Measurements from ENCODE around the gene SCPEP1. TPM values are rescaled to one million over a fixed set of nuclear protein-coding genes. Genes with fewer than 3 reads are reported as not detected.
"Not testable (repeated sequence)": the region's sequence is repeated elsewhere in the genome, so short reads cannot be mapped to it uniquely, and the experiment has no call there.

SCPEP1 gene
- total and polyA plus RNA-seq, 2 donors (not counting 1 experiment from before 2014, with no cell fraction given), result 84.7 to 101 TPM

DNA sequence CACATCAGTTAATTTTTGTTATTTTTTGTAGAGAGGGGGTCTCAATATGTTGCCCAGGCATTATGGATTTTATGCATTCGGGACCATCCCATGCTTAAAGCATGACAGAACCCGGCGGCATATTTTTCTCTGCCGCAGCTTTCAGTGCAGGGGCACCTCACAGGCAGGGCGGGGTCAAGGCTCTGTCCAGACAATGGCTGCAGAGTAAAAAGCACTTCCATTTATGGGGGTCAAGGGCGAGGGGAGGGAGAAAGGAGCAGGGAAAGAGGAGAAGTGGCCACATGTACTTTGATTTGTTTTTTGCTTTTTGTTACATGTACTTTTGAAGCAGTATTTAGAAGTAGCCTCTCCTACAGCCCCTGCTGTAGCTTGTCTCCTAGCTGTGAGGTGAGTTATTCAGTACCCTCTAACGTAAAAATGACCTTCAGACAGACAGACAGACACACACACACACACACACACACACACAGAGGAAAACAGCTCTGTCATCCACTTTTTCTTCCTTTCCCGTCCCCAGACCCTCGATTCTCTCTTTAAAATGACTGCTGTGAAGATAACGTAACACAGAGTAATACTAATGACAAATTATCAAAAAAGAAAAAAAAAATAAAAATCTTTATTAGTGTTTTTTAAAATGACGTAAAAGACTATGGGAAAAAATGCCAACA, 856 bp upstream of the SCPEP1 start:
- no peak for DNase-seq (ENCODE audit: low read depth in 2 of 2)
- H3K27ac ChIP-seq (ENCODE audit: insufficient read depth, low read length), result no peak overlapping the region
- H3K4me1 ChIP-seq (ENCODE audit: control insufficient read depth, extremely low read depth, insufficient read depth, low read length), result no peaks in the 10 kb centered on the region
- peak overlapping the region; percentile 79 for H3K4me2 ChIP-seq (ENCODE audit: extremely low read depth, insufficient read depth, low read length)
- TF ChIP-seq, protein P1, sequence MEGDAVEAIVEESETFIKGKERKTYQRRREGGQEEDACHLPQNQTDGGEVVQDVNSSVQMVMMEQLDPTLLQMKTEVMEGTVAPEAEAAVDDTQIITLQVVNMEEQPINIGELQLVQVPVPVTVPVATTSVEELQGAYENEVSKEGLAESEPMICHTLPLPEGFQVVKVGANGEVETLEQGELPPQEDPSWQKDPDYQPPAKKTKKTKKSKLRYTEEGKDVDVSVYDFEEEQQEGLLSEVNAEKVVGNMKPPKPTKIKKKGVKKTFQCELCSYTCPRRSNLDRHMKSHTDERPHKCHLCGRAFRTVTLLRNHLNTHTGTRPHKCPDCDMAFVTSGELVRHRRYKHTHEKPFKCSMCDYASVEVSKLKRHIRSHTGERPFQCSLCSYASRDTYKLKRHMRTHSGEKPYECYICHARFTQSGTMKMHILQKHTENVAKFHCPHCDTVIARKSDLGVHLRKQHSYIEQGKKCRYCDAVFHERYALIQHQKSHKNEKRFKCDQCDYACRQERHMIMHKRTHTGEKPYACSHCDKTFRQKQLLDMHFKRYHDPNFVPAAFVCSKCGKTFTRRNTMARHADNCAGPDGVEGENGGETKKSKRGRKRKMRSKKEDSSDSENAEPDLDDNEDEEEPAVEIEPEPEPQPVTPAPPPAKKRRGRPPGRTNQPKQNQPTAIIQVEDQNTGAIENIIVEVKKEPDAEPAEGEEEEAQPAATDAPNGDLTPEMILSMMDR (conservative IDR thresholded peaks at IDR 0.05 in 1 of 2, IDR thresholded peaks at IDR 0.05 in 1 of 2; ENCODE audit: low read depth in 1 of 2, low read length in 2 of 2), result no peak
- no peak for TF ChIP-seq EZH2 (IDR thresholded peaks at IDR 0.05; ENCODE audit: low read length, missing control alignments)
- H3K36me3 ChIP-seq (ENCODE audit: control insufficient read depth, insufficient read depth, low read length), result peaks cover 1% of the 10 kb centered on the region
- peak overlapping the region; percentile 50 for H2AFZ ChIP-seq (ENCODE audit: low read length)
- H3K27me3 ChIP-seq (ENCODE audit: control insufficient read depth, insufficient read depth, low read length), result peaks cover 5% of the 10 kb centered on the region
- no peaks in the 10 kb centered on the region for H3K79me2 ChIP-seq (ENCODE audit: control insufficient read depth, insufficient read depth, low read length)
- no peaks in the 10 kb centered on the region for H3K9me3 ChIP-seq (ENCODE audit: control insufficient read depth, insufficient read depth, low read depth, low read length)
- no peak overlapping the region for H3K9ac ChIP-seq (ENCODE audit: insufficient read depth, low read length)
- no peaks in the 10 kb centered on the region for H4K20me1 ChIP-seq (ENCODE audit: control insufficient read depth, extremely low read depth, insufficient read depth, low read length)
- H3K4me3 ChIP-seq (replicated peaks in 1 of 4; ENCODE audit: control extremely low read depth in 1 of 4, insufficient read depth in 1 of 4, low read depth in 3 of 4, low read length in 4 of 4), result peak overlapping the region; percentile 74 to 94 (median 78)

DNA sequence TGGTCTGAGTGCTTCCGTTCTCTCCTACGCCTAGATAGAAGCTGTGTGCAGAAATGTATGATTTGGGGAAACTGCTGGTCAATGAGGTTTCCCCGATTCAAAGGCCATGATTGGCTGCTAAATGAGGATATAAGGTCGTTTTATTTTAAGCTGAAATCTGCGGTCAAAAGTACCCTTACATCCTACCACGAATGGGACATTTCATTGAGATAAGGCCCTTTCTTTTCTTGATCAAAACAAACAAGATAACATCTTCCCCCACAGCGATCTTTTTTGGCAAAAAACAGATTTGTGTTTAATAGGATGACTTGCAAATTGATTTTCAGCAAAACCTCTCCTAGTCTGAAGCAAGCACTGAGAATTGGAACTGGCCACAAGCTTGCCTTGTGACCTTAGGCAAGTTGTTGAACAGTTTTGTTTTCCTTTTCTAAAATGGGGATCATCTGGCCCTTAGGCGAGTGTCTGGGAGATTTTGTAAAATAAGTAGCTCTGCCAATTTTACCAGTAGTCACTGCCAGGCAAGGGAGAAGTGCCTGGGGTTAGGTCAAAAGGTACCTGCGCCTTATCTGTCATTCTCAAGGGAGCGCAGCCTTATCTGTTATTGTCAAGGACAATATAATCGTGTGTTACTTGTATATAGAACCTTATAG, 635 bp downstream of the SCPEP1 start:
- Histone ChIP-seq H3K4me1 (ENCODE audit: control insufficient read depth, extremely low read depth, insufficient read depth, low read length) (no peaks in the 10 kb centered on the region), H3K27ac (ENCODE audit: insufficient read depth, low read length) (peak overlapping the region; percentile 55)

DNA sequence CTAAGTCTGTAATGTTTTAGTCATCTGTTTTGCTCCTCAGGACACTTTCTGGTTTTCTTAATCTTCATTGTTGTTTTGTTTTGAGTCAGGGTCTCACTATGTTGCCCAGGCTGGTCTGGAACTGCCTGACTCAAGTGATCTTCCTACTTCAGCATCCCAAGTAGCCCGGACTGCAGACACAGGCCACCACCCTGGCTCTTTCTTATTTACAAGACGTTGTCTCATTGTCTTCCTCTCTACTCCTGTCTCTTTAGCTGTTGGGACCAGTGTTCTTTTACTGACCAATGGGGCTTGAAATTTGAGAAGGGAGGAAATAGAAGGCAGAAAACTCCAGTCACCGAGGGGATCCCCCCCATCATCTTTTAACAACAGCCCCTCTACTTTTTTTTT, 1.2 kb downstream of the SCPEP1 start:
- H3K79me2 ChIP-seq (ENCODE audit: control insufficient read depth, insufficient read depth, low read length), result no peaks in the 10 kb centered on the region
- H3K4me1 ChIP-seq (ENCODE audit: control insufficient read depth, extremely low read depth, insufficient read depth, low read length), result no peaks in the 10 kb centered on the region
- no peak overlapping the region for H3K27ac ChIP-seq (ENCODE audit: insufficient read depth, low read length)
- H3K36me3 ChIP-seq (ENCODE audit: control insufficient read depth, insufficient read depth, low read length), result peaks cover 1% of the 10 kb centered on the region
- H3K9ac ChIP-seq (ENCODE audit: insufficient read depth, low read length), result no peak overlapping the region
- H3K27me3 ChIP-seq (ENCODE audit: control insufficient read depth, insufficient read depth, low read length), result peaks cover 5% of the 10 kb centered on the region
- peak overlapping the region in 2 of 4 experiments; percentile 82 to 91 for H3K4me3 ChIP-seq (replicated peaks in 1 of 4; ENCODE audit: control extremely low read depth in 1 of 4, insufficient read depth in 1 of 4, low read depth in 3 of 4, low read length in 4 of 4)
- no peaks in the 10 kb centered on the region for H3K9me3 ChIP-seq (ENCODE audit: control insufficient read depth, insufficient read depth, low read depth, low read length)
- DNase-seq (ENCODE audit: low read depth in 2 of 2), result no peak
- TF ChIP-seq, protein P1 (conservative IDR thresholded peaks at IDR 0.05 in 1 of 2, IDR thresholded peaks at IDR 0.05 in 1 of 2; ENCODE audit: low read depth in 1 of 2, low read length in 2 of 2), result no peak
- no peak for TF ChIP-seq EZH2 (IDR thresholded peaks at IDR 0.05; ENCODE audit: low read length, missing control alignments)
- no peak overlapping the region for H2AFZ ChIP-seq (ENCODE audit: low read length)
- H3K4me2 ChIP-seq (ENCODE audit: extremely low read depth, insufficient read depth, low read length), result peak overlapping the region; percentile 91
- H4K20me1 ChIP-seq (ENCODE audit: control insufficient read depth, extremely low read depth, insufficient read depth, low read length), result no peaks in the 10 kb centered on the region

More for the DNA sequence above, 635 bp downstream of the SCPEP1 start:
- H3K4me3 ChIP-seq (replicated peaks in 1 of 4; ENCODE audit: control extremely low read depth in 1 of 4, insufficient read depth in 1 of 4, low read depth in 3 of 4, low read length in 4 of 4), result peak overlapping the region; percentile 82 to 94 (median 88)
- peaks cover 5% of the 10 kb centered on the region for H3K27me3 ChIP-seq (ENCODE audit: control insufficient read depth, insufficient read depth, low read length)
- peak overlapping the region; percentile 97 for H2AFZ ChIP-seq (ENCODE audit: low read length)
- no peaks in the 10 kb centered on the region for H4K20me1 ChIP-seq (ENCODE audit: control insufficient read depth, extremely low read depth, insufficient read depth, low read length)
- H3K9ac ChIP-seq (ENCODE audit: insufficient read depth, low read length), result peak overlapping the region; percentile 57
- H3K4me2 ChIP-seq (ENCODE audit: extremely low read depth, insufficient read depth, low read length), result peak overlapping the region; percentile 91
- TF ChIP-seq EZH2 (IDR thresholded peaks at IDR 0.05; ENCODE audit: low read length, missing control alignments), result no peak
- TF ChIP-seq, protein P1 (conservative IDR thresholded peaks at IDR 0.05 in 1 of 2, IDR thresholded peaks at IDR 0.05 in 1 of 2; ENCODE audit: low read depth in 1 of 2, low read length in 2 of 2), result no peak
- no peaks in the 10 kb centered on the region for H3K9me3 ChIP-seq (ENCODE audit: control insufficient read depth, insufficient read depth, low read depth, low read length)
- H3K36me3 ChIP-seq (ENCODE audit: control insufficient read depth, insufficient read depth, low read length), result peaks cover 1% of the 10 kb centered on the region
- peak in 1 of 2 donors; percentile 37 for DNase-seq (ENCODE audit: low read depth in 2 of 2)
- no peaks in the 10 kb centered on the region for H3K79me2 ChIP-seq (ENCODE audit: control insufficient read depth, insufficient read depth, low read length)

DNA sequence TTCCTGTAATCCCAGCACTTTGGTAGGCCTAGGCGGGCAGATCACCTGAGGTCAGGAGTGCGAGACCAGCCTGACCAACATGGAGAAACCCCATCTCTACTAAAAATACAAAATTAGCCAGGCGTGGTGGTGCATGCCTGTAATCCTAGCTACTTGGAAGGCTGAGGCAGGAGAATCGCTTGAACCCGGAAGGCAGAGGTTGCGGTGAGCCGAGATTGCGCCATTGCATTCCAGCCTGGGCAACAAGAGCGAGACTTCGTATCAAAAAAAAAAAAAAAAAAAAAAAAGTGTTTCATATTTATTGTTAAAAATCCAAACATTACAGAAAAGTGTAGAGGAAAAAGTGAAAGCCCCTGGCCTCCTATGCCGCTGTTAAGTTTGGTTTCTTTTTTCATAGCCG, 2.6 kb downstream of the SCPEP1 start:
- not testable (repeated sequence) for DNase-seq (ENCODE audit: low read depth in 2 of 2); H3K27ac ChIP-seq (ENCODE audit: insufficient read depth, low read length); H3K4me1 ChIP-seq (ENCODE audit: control insufficient read depth, extremely low read depth, insufficient read depth, low read length); H3K4me2 ChIP-seq (ENCODE audit: extremely low read depth, insufficient read depth, low read length); H3K27me3 ChIP-seq (ENCODE audit: control insufficient read depth, insufficient read depth, low read length); H2AFZ ChIP-seq (ENCODE audit: low read length); H4K20me1 ChIP-seq (ENCODE audit: control insufficient read depth, extremely low read depth, insufficient read depth, low read length); H3K79me2 ChIP-seq (ENCODE audit: control insufficient read depth, insufficient read depth, low read length); H3K4me3 ChIP-seq (replicated peaks in 1 of 4; ENCODE audit: control extremely low read depth in 1 of 4, insufficient read depth in 1 of 4, low read depth in 3 of 4, low read length in 4 of 4); H3K9ac ChIP-seq (ENCODE audit: insufficient read depth, low read length); H3K9me3 ChIP-seq (ENCODE audit: control insufficient read depth, insufficient read depth, low read depth, low read length); H3K36me3 ChIP-seq (ENCODE audit: control insufficient read depth, insufficient read depth, low read length)
